Activated T-cell treated with anti-CD3 and anti-CD28 coated beads, Interleukin-2, amount 50 U/mL, for 24 hours (primary cell): ENCODE data around the gene GOLGA6L25.
"Not testable (repeated sequence)": the region's sequence is repeated elsewhere in the genome, so short reads cannot be mapped to it uniquely, and the experiment has no call there.

Experiments used
- DNase-seq: peaks from one replicate; pipeline ENCODE4 v3.0.0-alpha.2; 2020
- H3K27ac Mint-ChIP-seq: 2 replicates; pipeline ENCODE4 v1.8.0; 2020; ENCODE audit warnings: mild to moderate bottlenecking, mixed read lengths
- H3K27me3 Mint-ChIP-seq: 2 replicates; pipeline ENCODE4 v1.8.0; 2020; ENCODE audit warnings: mixed read lengths
- H3K36me3 Mint-ChIP-seq: 2 replicates; pipeline ENCODE4 v1.8.0; 2020; ENCODE audit warnings: low read depth, mixed read lengths
- H3K4me1 Mint-ChIP-seq: 2 replicates; pipeline ENCODE4 v1.8.0; 2020; ENCODE audit warnings: low read depth, mixed read lengths
- H3K4me3 Mint-ChIP-seq: 2 replicates; pipeline ENCODE4 v1.8.0; 2020; ENCODE audit warnings: mild to moderate bottlenecking, moderate library complexity, mixed read lengths
- H3K9me3 Mint-ChIP-seq: 2 replicates; pipeline ENCODE4 v1.8.0; 2020; ENCODE audit warnings: mixed read lengths

GOLGA6L25 gene

GRCh38 chr15:28553268-28553667 is at the start of gene GOLGA6L25:
Gene GOLGA6L25, plus strand, starts transcription at chr15:28553568. Its CDS starts 61 bp downstream, at chr15:28553629.
- H3K27me3 Mint-ChIP-seq, H3K4me3 Mint-ChIP-seq, H3K27ac Mint-ChIP-seq, H3K36me3 Mint-ChIP-seq, H3K4me1 Mint-ChIP-seq, H3K9me3 Mint-ChIP-seq, DNase-seq: not testable (repeated sequence)

GRCh38 chr15:28508217-28508889 is 45.0 kb upstream of the GOLGA6L25 start:
- not testable (repeated sequence) for H3K36me3 Mint-ChIP-seq

GRCh38 chr15:28514128-28514527 is 39.2 kb upstream of the GOLGA6L25 start:
- not testable (repeated sequence) for DNase-seq

More at GRCh38 chr15:28508217-28508889, 45.0 kb upstream of the GOLGA6L25 start:
- H3K4me1 Mint-ChIP-seq, H3K27me3 Mint-ChIP-seq, H3K9me3 Mint-ChIP-seq, H3K27ac Mint-ChIP-seq, DNase-seq, H3K4me3 Mint-ChIP-seq: not testable (repeated sequence)

GRCh38 chr15:28515208-28515607 is 38.2 kb upstream of the GOLGA6L25 start:
- H3K27ac Mint-ChIP-seq, H3K27me3 Mint-ChIP-seq, H3K9me3 Mint-ChIP-seq, H3K36me3 Mint-ChIP-seq, H3K4me1 Mint-ChIP-seq, H3K4me3 Mint-ChIP-seq, DNase-seq: not testable (repeated sequence)

More at GRCh38 chr15:28514128-28514527, 39.2 kb upstream of the GOLGA6L25 start:
- H3K27ac Mint-ChIP-seq, H3K27me3 Mint-ChIP-seq, H3K4me1 Mint-ChIP-seq, H3K36me3 Mint-ChIP-seq, H3K4me3 Mint-ChIP-seq, H3K9me3 Mint-ChIP-seq: not testable (repeated sequence)

GRCh38 chr15:28532954-28533353 is 20.4 kb upstream of the GOLGA6L25 start, which contains the start of gene GOLGA8G:
Gene GOLGA8G, minus strand, starts transcription at chr15:28532971. Its CDS starts 62 bp downstream, at chr15:28532909.
- H3K36me3 Mint-ChIP-seq, H3K27me3 Mint-ChIP-seq, DNase-seq: not testable (repeated sequence)

GRCh38 chr15:28573351-28573750 is 20.0 kb downstream of the GOLGA6L25 start:
- not testable (repeated sequence) for H3K27me3 Mint-ChIP-seq, DNase-seq, H3K27ac Mint-ChIP-seq, H3K9me3 Mint-ChIP-seq, H3K4me1 Mint-ChIP-seq, H3K36me3 Mint-ChIP-seq, H3K4me3 Mint-ChIP-seq

More at GRCh38 chr15:28532954-28533353, 20.4 kb upstream of the GOLGA6L25 start, which contains the start of gene GOLGA8G:
- H3K9me3 Mint-ChIP-seq, H3K4me3 Mint-ChIP-seq, H3K4me1 Mint-ChIP-seq, H3K27ac Mint-ChIP-seq: not testable (repeated sequence)

GRCh38 chr15:28588977-28589606 is 35.7 kb downstream of the GOLGA6L25 start:
- not testable (repeated sequence) for H3K36me3 Mint-ChIP-seq, H3K27me3 Mint-ChIP-seq, H3K9me3 Mint-ChIP-seq, H3K27ac Mint-ChIP-seq, DNase-seq, H3K4me1 Mint-ChIP-seq, H3K4me3 Mint-ChIP-seq

- Mint-ChIP-seq H3K27ac (peak overlapping the region; percentile 95), H3K4me3 (peak overlapping the region; percentile 95)
- DNase-seq = peak; percentile 40
- H3K27me3 Mint-ChIP-seq, H3K36me3 Mint-ChIP-seq, H3K9me3 Mint-ChIP-seq, H3K4me1 Mint-ChIP-seq: not testable (repeated sequence)
These were observed 36.4 kb downstream of the GOLGA6L25 start for GRCh38 chr15:28589769-28590168.

- not testable (repeated sequence) for H3K27me3 Mint-ChIP-seq, H3K27ac Mint-ChIP-seq, H3K4me1 Mint-ChIP-seq, H3K4me3 Mint-ChIP-seq, DNase-seq, H3K36me3 Mint-ChIP-seq, H3K9me3 Mint-ChIP-seq
These were observed 39.0 kb downstream of the GOLGA6L25 start for GRCh38 chr15:28592395-28592794.

GRCh38 chr15:28593424-28594129 is 40.2 kb downstream of the GOLGA6L25 start:
- H3K4me1 Mint-ChIP-seq, H3K27ac Mint-ChIP-seq: not testable (repeated sequence)

GRCh38 chr15:28597471-28597870 is 44.1 kb downstream of the GOLGA6L25 start:
- H3K4me1 Mint-ChIP-seq, DNase-seq, H3K36me3 Mint-ChIP-seq, H3K27ac Mint-ChIP-seq, H3K4me3 Mint-ChIP-seq, H3K27me3 Mint-ChIP-seq, H3K9me3 Mint-ChIP-seq: not testable (repeated sequence)

More at GRCh38 chr15:28593424-28594129, 40.2 kb downstream of the GOLGA6L25 start:
- not testable (repeated sequence) for H3K9me3 Mint-ChIP-seq, DNase-seq, H3K36me3 Mint-ChIP-seq, H3K27me3 Mint-ChIP-seq, H3K4me3 Mint-ChIP-seq

- H3K27me3 Mint-ChIP-seq, DNase-seq, H3K4me1 Mint-ChIP-seq, H3K9me3 Mint-ChIP-seq, H3K27ac Mint-ChIP-seq, H3K36me3 Mint-ChIP-seq, H3K4me3 Mint-ChIP-seq: not testable (repeated sequence)
These were observed 44.8 kb downstream of the GOLGA6L25 start for GRCh38 chr15:28598209-28598608.

- not testable (repeated sequence) for H3K4me3 Mint-ChIP-seq, H3K27me3 Mint-ChIP-seq, H3K36me3 Mint-ChIP-seq, DNase-seq, H3K4me1 Mint-ChIP-seq, H3K9me3 Mint-ChIP-seq, H3K27ac Mint-ChIP-seq
These were observed 48.8 kb downstream of the GOLGA6L25 start for GRCh38 chr15:28602152-28602551.
